ENCODE data around the gene DNASE1L3.

DNA sequence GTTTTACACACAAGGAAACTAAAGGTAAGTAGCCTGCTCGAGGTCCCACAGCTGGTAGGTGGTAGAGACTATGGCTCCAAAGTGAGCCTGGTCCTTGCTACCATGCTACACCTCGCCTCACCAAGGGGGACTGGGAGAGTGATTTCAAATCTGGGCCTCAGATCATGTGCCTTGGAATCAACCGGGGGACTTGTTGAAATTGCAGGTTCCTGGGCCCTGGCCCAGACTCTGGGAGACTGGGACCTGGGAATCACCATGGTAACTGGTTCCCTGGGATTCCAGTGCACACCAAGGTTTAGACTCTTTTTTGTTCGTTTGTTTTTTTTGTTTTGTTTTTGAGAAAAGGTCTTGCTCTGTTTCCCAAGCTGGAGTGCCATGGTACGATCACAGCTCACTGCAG, 21.1 kb downstream of the DNASE1L3 start:
- TF ChIP-seq, protein P1, sequence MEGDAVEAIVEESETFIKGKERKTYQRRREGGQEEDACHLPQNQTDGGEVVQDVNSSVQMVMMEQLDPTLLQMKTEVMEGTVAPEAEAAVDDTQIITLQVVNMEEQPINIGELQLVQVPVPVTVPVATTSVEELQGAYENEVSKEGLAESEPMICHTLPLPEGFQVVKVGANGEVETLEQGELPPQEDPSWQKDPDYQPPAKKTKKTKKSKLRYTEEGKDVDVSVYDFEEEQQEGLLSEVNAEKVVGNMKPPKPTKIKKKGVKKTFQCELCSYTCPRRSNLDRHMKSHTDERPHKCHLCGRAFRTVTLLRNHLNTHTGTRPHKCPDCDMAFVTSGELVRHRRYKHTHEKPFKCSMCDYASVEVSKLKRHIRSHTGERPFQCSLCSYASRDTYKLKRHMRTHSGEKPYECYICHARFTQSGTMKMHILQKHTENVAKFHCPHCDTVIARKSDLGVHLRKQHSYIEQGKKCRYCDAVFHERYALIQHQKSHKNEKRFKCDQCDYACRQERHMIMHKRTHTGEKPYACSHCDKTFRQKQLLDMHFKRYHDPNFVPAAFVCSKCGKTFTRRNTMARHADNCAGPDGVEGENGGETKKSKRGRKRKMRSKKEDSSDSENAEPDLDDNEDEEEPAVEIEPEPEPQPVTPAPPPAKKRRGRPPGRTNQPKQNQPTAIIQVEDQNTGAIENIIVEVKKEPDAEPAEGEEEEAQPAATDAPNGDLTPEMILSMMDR (IDR thresholded peaks at IDR 0.05; ENCODE audit: insufficient read depth, low read length, poor library complexity, severe bottlenecking): no peak
- no peak for TF ChIP-seq EZH2phosphoT487 (conservative IDR thresholded peaks at IDR 0.05; ENCODE audit: low read length)
